Memory B cell (primary cell): ENCODE measurements around the gene TMTC4.
"Not testable (repeated sequence)": the region's sequence is repeated elsewhere in the genome, so short reads cannot be mapped to it uniquely, and the experiment has no call there.

ENCODE experiments used
- ATAC-seq: fragments of 150-1000 bp; cut with Tn5 transposase; 2 replicates; pipeline ENCODE4 v1.10.0; 2021; ENCODE audit warnings: low read depth, mild to moderate bottlenecking, moderate library complexity
- DNase-seq, 2 donors: peaks; one replicate each; pipeline ENCODE4 v3.0.0; 2022; ENCODE audit warnings: low spot score in 2 of 2
- H3K27ac Mint-ChIP-seq: one replicate; pipeline ENCODE4 v1.8.0; 2022; ENCODE audit warnings: mild to moderate bottlenecking, moderate library complexity, mixed read lengths
- H3K27me3 Mint-ChIP-seq: one replicate; pipeline ENCODE4 v1.8.0; 2022; ENCODE audit warnings: mixed read lengths
- H3K36me3 Mint-ChIP-seq: one replicate; pipeline ENCODE4 v1.8.0; 2022; ENCODE audit warnings: mild to moderate bottlenecking, mixed read lengths
- H3K4me1 Mint-ChIP-seq: one replicate; pipeline ENCODE4 v1.8.0; 2022; ENCODE audit warnings: mixed read lengths
- H3K4me3 Mint-ChIP-seq: one replicate; pipeline ENCODE4 v1.8.0; 2022; ENCODE audit warnings: mild to moderate bottlenecking, moderate library complexity, mixed read lengths
- H3K9me3 Mint-ChIP-seq: one replicate; pipeline ENCODE4 v1.8.0; 2022; ENCODE audit warnings: mixed read lengths

The TMTC4 gene

DNA sequence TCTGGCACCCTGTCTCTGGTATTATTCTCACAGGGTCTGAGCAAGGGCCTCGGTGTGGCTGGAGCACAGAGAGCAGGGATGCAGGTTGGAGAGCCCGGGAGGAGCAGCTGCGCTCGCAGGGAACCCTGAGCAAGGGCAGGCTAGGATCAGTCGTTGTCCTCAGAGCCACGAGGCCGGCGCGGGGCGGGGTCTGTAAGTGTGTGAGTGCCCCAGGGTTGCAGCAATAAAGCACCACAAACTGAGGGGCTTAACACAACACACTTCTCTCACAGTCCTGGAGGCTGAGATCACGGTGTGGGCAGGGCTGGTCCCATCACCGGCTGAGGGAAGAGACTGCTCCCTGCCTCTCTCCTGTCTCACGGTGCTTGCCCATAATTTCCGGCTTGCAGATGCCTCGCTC is 47.5 kb downstream of the TMTC4 start:
- no peak overlapping the region for H3K4me3 Mint-ChIP-seq
- no peaks in the 10 kb centered on the region for H3K9me3 Mint-ChIP-seq
- peaks cover 36% of the 10 kb centered on the region for H3K36me3 Mint-ChIP-seq
- H3K4me1 Mint-ChIP-seq: no peaks in the 10 kb centered on the region
- H3K27me3 Mint-ChIP-seq: no peaks in the 10 kb centered on the region
- H3K27ac Mint-ChIP-seq: peak overlapping the region; percentile 60
- DNase-seq: no peak
- no peak for ATAC-seq

DNA sequence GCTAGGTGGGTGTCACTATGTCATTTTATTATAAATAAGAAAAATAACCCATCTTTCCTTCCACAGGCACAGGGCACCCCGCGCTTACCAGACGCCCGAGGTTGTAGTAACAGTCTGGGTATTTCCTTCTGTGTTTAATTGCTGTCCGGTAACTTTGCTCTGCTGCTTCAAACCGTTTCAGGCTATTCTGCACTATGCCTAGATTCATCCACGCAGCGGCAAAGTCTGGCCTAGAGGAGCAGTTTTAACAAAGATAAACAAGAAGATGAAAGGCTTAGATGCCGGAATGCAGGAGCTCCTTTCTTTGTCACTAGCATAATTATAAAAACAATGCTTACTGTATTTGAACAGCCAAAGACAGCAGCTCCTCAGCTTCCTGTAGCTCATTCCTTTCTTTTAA is 49.1 kb downstream of the TMTC4 start:
- no peak for DNase-seq
- ATAC-seq: no peak
- H3K27ac Mint-ChIP-seq: no peak overlapping the region
- no peaks in the 10 kb centered on the region for H3K27me3 Mint-ChIP-seq
- H3K4me1 Mint-ChIP-seq: no peaks in the 10 kb centered on the region
- H3K36me3 Mint-ChIP-seq: peaks cover 43% of the 10 kb centered on the region
- H3K9me3 Mint-ChIP-seq: no peaks in the 10 kb centered on the region
- no peak overlapping the region for H3K4me3 Mint-ChIP-seq

GRCh38 chr13:100620792-100621191 is 53.8 kb downstream of the TMTC4 start:
- no peak for DNase-seq
- H3K27me3 Mint-ChIP-seq: no peaks in the 10 kb centered on the region
- no peak overlapping the region for H3K4me3 Mint-ChIP-seq
- no peaks in the 10 kb centered on the region for H3K4me1 Mint-ChIP-seq
- H3K27ac Mint-ChIP-seq: no peak overlapping the region
- H3K36me3 Mint-ChIP-seq: peaks cover 26% of the 10 kb centered on the region
- no peak for ATAC-seq
- H3K9me3 Mint-ChIP-seq: no peaks in the 10 kb centered on the region

DNA sequence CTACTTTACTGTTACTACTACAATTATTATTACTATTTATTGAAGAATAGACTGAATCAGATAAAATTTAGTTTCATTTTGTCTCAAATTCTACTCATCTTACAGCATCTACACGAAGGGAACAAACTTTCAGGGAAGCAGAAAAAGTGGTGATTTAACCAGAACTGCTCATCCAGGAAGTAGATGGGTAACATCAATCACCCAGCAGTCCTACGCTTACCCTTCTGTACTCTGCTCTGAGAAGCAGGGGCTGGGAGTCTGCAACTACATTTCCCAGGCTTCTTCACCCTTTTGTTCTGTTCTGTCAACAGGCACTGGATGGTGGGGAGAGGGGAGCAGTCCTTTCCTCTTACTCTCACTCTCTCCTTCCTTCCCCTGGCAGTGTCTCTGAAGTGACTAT is 54.7 kb downstream of the TMTC4 start:
- Mint-ChIP-seq H3K27ac (no peak overlapping the region), H3K36me3 (peaks cover 20% of the 10 kb centered on the region), H3K4me1 (no peaks in the 10 kb centered on the region), H3K9me3 (no peaks in the 10 kb centered on the region), H3K27me3 (no peaks in the 10 kb centered on the region), H3K4me3 (no peak overlapping the region)
- ATAC-seq (no peak), DNase-seq (no peak)

- DNase-seq, H3K4me3 Mint-ChIP-seq: not testable (repeated sequence)
Measured at GRCh38 chr13:100618897-100619296, 55.7 kb downstream of the TMTC4 start.

DNA sequence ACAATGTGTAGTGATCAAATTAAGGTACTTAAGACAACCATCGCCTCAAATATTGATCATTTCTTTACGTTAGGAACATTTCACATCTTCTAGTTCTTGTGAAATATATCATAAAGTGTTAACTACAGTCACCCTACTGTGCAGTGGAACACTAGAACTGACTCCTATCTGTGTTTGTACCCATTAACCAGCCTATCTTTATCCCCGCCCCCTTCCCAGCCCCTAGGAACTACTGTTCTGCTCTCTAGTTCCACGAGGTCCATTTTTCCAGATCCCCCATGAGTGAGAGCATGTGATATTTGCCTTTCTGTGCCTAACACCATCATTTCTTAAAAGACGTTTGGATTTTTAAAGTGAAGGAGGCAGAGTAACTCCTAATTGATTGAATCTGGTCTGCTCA is 61.6 kb downstream of the TMTC4 start:
- Mint-ChIP-seq H3K27me3 (no peaks in the 10 kb centered on the region), H3K4me3 (no peak overlapping the region), H3K36me3 (no peaks in the 10 kb centered on the region), H3K4me1 (peaks cover 27% of the 10 kb centered on the region), H3K9me3 (no peaks in the 10 kb centered on the region), H3K27ac (peak overlapping the region; percentile 88)
- DNase-seq (no peak), ATAC-seq (no peak)

More at GRCh38 chr13:100618897-100619296, 55.7 kb downstream of the TMTC4 start:
- not testable (repeated sequence) for ATAC-seq, H3K4me1 Mint-ChIP-seq, H3K27me3 Mint-ChIP-seq, H3K9me3 Mint-ChIP-seq, H3K27ac Mint-ChIP-seq
- peaks cover 15% of the 10 kb centered on the region for H3K36me3 Mint-ChIP-seq

DNA sequence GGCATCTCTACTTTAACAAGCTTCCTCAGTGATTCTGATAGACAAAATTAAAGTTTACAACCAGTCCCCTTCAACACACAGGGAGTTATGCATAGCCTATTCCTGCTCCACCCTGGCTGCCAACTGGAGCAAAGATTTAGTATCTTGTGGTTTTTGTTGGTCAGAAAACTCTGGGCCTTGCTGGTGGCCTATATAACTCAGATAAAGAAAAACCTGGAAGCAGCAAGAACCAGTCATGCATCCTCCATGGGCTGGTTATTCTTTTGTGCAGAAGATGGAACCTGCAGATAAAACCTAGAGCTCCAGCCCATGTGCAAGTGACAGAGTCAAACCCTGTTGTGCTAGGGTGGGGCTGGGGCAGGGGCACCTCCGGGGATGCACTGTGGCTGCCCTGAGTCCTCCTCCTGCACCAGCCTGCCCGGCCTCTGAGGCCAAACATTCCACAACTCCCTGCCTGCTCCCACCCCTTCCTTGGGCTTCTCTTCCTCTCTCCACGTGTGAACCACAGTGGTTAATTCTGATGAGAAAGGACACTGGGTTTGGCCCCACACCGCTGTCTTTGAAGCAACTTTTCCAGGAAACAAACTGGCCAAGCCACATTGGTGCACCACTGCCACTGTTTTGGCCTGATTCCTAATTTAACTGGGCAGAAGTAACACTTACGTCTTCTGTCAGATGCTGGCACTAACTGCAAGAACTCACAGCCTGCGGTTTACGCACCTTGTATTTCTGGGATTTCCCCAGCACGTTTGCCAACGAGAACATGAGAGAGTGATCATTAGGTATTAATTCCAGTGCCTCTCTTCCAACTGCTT is 62.7 kb downstream of the TMTC4 start:
- no peaks in the 10 kb centered on the region for H3K27me3 Mint-ChIP-seq
- H3K36me3 Mint-ChIP-seq: no peaks in the 10 kb centered on the region
- no peak overlapping the region for H3K4me3 Mint-ChIP-seq
- peak overlapping the region; percentile 88 for H3K27ac Mint-ChIP-seq
- DNase-seq (no peak), ATAC-seq (peak; percentile 53)
- no peaks in the 10 kb centered on the region for H3K9me3 Mint-ChIP-seq
- H3K4me1 Mint-ChIP-seq: peaks cover 30% of the 10 kb centered on the region

GRCh38 chr13:100610391-100611347 is 63.9 kb downstream of the TMTC4 start:
- peak overlapping the region; percentile 69 for H3K4me3 Mint-ChIP-seq
- no peaks in the 10 kb centered on the region for H3K9me3 Mint-ChIP-seq
- peaks cover 3% of the 10 kb centered on the region for H3K36me3 Mint-ChIP-seq
- peak in 1 of 2 donors; percentile 2 for DNase-seq
- peak; percentile 74 for ATAC-seq
- no peaks in the 10 kb centered on the region for H3K27me3 Mint-ChIP-seq
- peak overlapping the region; percentile 91 for H3K27ac Mint-ChIP-seq
- H3K4me1 Mint-ChIP-seq: peaks cover 30% of the 10 kb centered on the region

GRCh38 chr13:100608906-100609305 is 65.7 kb downstream of the TMTC4 start:
- no peak for DNase-seq
- H3K36me3 Mint-ChIP-seq: peaks cover 7% of the 10 kb centered on the region

DNA sequence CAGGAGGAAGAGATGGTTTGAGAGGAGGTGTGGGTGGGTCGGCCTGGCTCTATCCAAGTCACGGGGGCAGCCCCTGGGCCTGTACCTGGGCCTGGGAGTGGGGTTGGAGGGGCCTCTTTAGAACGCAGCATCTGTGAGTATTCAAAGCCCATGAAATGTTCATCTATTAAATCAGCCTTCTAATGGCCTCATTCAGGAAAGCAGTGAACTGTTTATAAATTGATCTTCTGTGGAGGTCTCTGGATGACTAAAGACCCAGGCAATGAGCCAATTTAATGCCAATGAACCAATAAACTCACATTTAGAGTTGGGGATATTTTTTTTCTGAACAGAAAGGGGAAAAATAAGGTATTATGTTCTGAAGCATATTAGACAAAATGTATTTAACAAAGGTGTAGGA is 66.1 kb downstream of the TMTC4 start:
- H3K9me3 Mint-ChIP-seq: no peaks in the 10 kb centered on the region
- H3K4me3 Mint-ChIP-seq: peak overlapping the region; percentile 29
- H3K4me1 Mint-ChIP-seq: peaks cover 30% of the 10 kb centered on the region
- peak overlapping the region; percentile 81 for H3K27ac Mint-ChIP-seq
- peaks cover 10% of the 10 kb centered on the region for H3K36me3 Mint-ChIP-seq
- no peak for ATAC-seq
- H3K27me3 Mint-ChIP-seq: no peaks in the 10 kb centered on the region
- DNase-seq: no peak

More at GRCh38 chr13:100608906-100609305, 65.7 kb downstream of the TMTC4 start:
- H3K9me3 Mint-ChIP-seq: no peaks in the 10 kb centered on the region
- peak overlapping the region; percentile 29 for H3K4me3 Mint-ChIP-seq
- peaks cover 30% of the 10 kb centered on the region for H3K4me1 Mint-ChIP-seq
- no peaks in the 10 kb centered on the region for H3K27me3 Mint-ChIP-seq
- peak overlapping the region; percentile 81 for H3K27ac Mint-ChIP-seq
- peak; percentile 55 for ATAC-seq

- peaks cover 17% of the 10 kb centered on the region for H3K36me3 Mint-ChIP-seq
- H3K4me3 Mint-ChIP-seq: no peak overlapping the region
- H3K9me3 Mint-ChIP-seq: no peaks in the 10 kb centered on the region
- H3K27me3 Mint-ChIP-seq: no peaks in the 10 kb centered on the region
- H3K4me1 Mint-ChIP-seq: peaks cover 19% of the 10 kb centered on the region
- ATAC-seq: no peak
- DNase-seq: no peak
- H3K27ac Mint-ChIP-seq: no peak overlapping the region
Measured at GRCh38 chr13:100604918-100605710, 69.5 kb downstream of the TMTC4 start.

GRCh38 chr13:100602493-100603111 is 72.0 kb downstream of the TMTC4 start:
- Mint-ChIP-seq H3K27me3 (no peaks in the 10 kb centered on the region), H3K4me3 (no peak overlapping the region), H3K36me3 (peaks cover 17% of the 10 kb centered on the region), H3K27ac (no peak overlapping the region), H3K4me1 (peaks cover 3% of the 10 kb centered on the region), H3K9me3 (no peaks in the 10 kb centered on the region)
- ATAC-seq (no peak), DNase-seq (no peak)

GRCh38 chr13:100601716-100602115 is 72.9 kb downstream of the TMTC4 start:
- no peaks in the 10 kb centered on the region for H3K27me3 Mint-ChIP-seq
- ATAC-seq (no peak), DNase-seq (no peak)
- H3K27ac Mint-ChIP-seq: no peak overlapping the region
- no peaks in the 10 kb centered on the region for H3K9me3 Mint-ChIP-seq
- H3K4me3 Mint-ChIP-seq: no peak overlapping the region
- peaks cover 17% of the 10 kb centered on the region for H3K36me3 Mint-ChIP-seq
- H3K4me1 Mint-ChIP-seq: no peaks in the 10 kb centered on the region
